HepG2 (cell line): Measurements from ENCODE around the gene SPTSSB. TPM values are rescaled to one million over a fixed set of nuclear protein-coding genes. Genes with fewer than 3 reads are reported as not detected.

Experiments used
- ARHGAP35 ChIP-seq: sonication (generic); formaldehyde crosslinking; IDR thresholded peaks from 2 replicates; pipeline ENCODE4 v1.9.0; 2022; ENCODE audit warnings: mild to moderate bottlenecking, inconsistent platforms, moderate library complexity, missing genetic modification reagents, borderline replicate concordance
- CC2D1A ChIP-seq: sonication (generic); formaldehyde crosslinking; IDR thresholded peaks from 2 replicates; pipeline ENCODE4 v1.8.1; 2023; ENCODE audit warnings: mild to moderate bottlenecking, missing genetic modification reagents
- DNMT3B ChIP-seq: conservative IDR thresholded peaks from 2 replicates; pipeline ENCODE4 v1.6.1; 2016; ENCODE audit warnings: missing biosample characterization, control low read depth
- FOSL1 ChIP-seq: sonication (generic); formaldehyde crosslinking; IDR thresholded peaks from 2 replicates; pipeline ENCODE4 v1.9.0; 2021; ENCODE audit warnings: missing genetic modification reagents, borderline replicate concordance
- GRHL1 ChIP-seq: sonication (generic); formaldehyde crosslinking; conservative IDR thresholded peaks from 2 replicates; pipeline ENCODE4 v1.8.0; 2022; ENCODE audit warnings: missing genetic modification reagents
- HMGA1 ChIP-seq: sonication (generic); formaldehyde crosslinking; conservative IDR thresholded peaks from 2 replicates; pipeline ENCODE4 v1.4.0; 2020; ENCODE audit warnings: missing genetic modification reagents
- ISL2 ChIP-seq: sonication (generic); formaldehyde crosslinking; IDR thresholded peaks from 2 replicates; pipeline ENCODE4 v1.5.0; 2020; ENCODE audit warnings: missing genetic modification reagents
- NCOA2 ChIP-seq: sonication (generic); formaldehyde crosslinking; IDR thresholded peaks from 2 replicates; pipeline ENCODE4 v1.8.0; 2022; ENCODE audit warnings: inconsistent platforms
- NFYB ChIP-seq: sonication (generic); formaldehyde crosslinking; IDR thresholded peaks from 2 replicates; pipeline ENCODE4 v1.4.0; 2020; ENCODE audit warnings: missing genetic modification reagents
- PAX8 ChIP-seq: sonication (generic); formaldehyde crosslinking; IDR thresholded peaks from 2 replicates; pipeline ENCODE4 v1.8.0; 2022; ENCODE audit warnings: mild to moderate bottlenecking, missing genetic modification reagents, borderline replicate concordance
- POLR2AphosphoS2 ChIP-seq: IDR thresholded peaks from 2 replicates; pipeline ENCODE4 v1.6.1; 2011; ENCODE audit warnings: low read depth, low read length, improper control_type of control experiment
- SRF ChIP-seq: IDR thresholded peaks from 2 replicates; pipeline ENCODE4 v1.6.1; 2011; ENCODE audit warnings: mild to moderate bottlenecking, low read depth, low read length, moderate library complexity
- WIZ ChIP-seq: sonication (generic); formaldehyde crosslinking; IDR thresholded peaks from 2 replicates; pipeline ENCODE4 v1.5.1; 2020; ENCODE audit warnings: mild to moderate bottlenecking, missing genetic modification reagents
- ZBTB49 ChIP-seq: sonication (generic); formaldehyde crosslinking; IDR thresholded peaks from 2 replicates; pipeline ENCODE4 v1.4.0; 2020; ENCODE audit warnings: missing genetic modification reagents, borderline replicate concordance
- ZIK1 ChIP-seq: sonication (generic); formaldehyde crosslinking; IDR thresholded peaks from 2 replicates; pipeline ENCODE4 v1.5.0; 2020; ENCODE audit warnings: mild to moderate bottlenecking, low read depth, missing genetic modification reagents, borderline replicate concordance
- ZNF441 ChIP-seq: sonication (generic); formaldehyde crosslinking; IDR thresholded peaks from 2 replicates; pipeline ENCODE4 v1.7.0; 2021; ENCODE audit warnings: missing genetic modification reagents, borderline replicate concordance
- ZNF7 ChIP-seq: IDR thresholded peaks from 2 replicates; pipeline ENCODE4 v1.6.1; 2016; ENCODE audit warnings: missing biosample characterization, missing genetic modification reagents
- ZNF768 ChIP-seq: sonication (generic); formaldehyde crosslinking; IDR thresholded peaks from 2 replicates; pipeline ENCODE4 v1.4.0; 2020; ENCODE audit warnings: missing genetic modification reagents
- polyA plus RNA-seq, 8 experiments: library from polyadenylated mRNA; depleted of rRNA in 3 of 8; stranded (reverse) in 7 of 8; unstranded in 1 of 8; fragments of >200 nt; fragmentation: Illumina TruSeq in 4 of 8; extraction: Trizol in 4 of 8; gene quantifications; 2 replicates each; pipeline versions ENCODE4 v1.2.1 to v1.2.3, GENCODE V29; 2011 to 2016; ENCODE audit warnings: low read depth in 4 of 8, missing spikeins in 1 of 8, mixed read lengths in 1 of 8; ENCODE audit not compliant: insufficient read depth in 1 of 8
- total RNA-seq, 5 experiments: library from RNA; depleted of rRNA; stranded (reverse); fragments of >200 nt; fragmentation: Illumina TruSeq; extraction: Trizol; gene quantifications; 2 replicates each; pipeline ENCODE4 v1.2.3, GENCODE V29; 2016; ENCODE audit warnings: low read depth in 1 of 5
- TF ChIP-seq, protein P1 (sequence below): sonication (generic); formaldehyde crosslinking; IDR thresholded peaks from 2 replicates; pipeline ENCODE4 v1.8.1; 2022; ENCODE audit warnings: low read depth, mild to moderate bottlenecking, missing genetic modification reagents
- TF ChIP-seq, protein P2 (sequence below): sonication (generic); formaldehyde crosslinking; IDR thresholded peaks from 2 replicates; pipeline ENCODE4 v1.5.0; 2020; ENCODE audit warnings: mild to moderate bottlenecking, low read depth, missing genetic modification reagents, borderline replicate concordance
- TF ChIP-seq, protein P3 (sequence below): sonication (generic); formaldehyde crosslinking; conservative IDR thresholded peaks from 2 replicates; pipeline ENCODE4 v1.4.0; 2020; ENCODE audit warnings: missing genetic modification reagents

The SPTSSB gene
- total and polyA plus RNA-seq, 2 of the 13 experiments (the other 11 are each of a cell fraction or from before 2014, with no cell fraction given) = 0.51 to 2.4 TPM

GRCh38 chr3:161343540-161343939 is 27.8 kb downstream of the SPTSSB start (continued):
- TF ChIP-seq ZBTB49 (CRISPR knock-in tag) (no peak), ZIK1 (no peak), DNMT3B (CRISPR knock-in tag) (no peak), ZNF768 (CRISPR knock-in tag) (no peak), NFYB (CRISPR knock-in tag) (no peak), ARHGAP35 (no peak), ZNF7 (CRISPR knock-in tag) (no peak), NCOA2 (CRISPR knock-in tag) (peak; percentile 56; the same call in 1 of the 2 replicates), ZNF441 (CRISPR knock-in tag) (no peak), FOSL1 (CRISPR knock-in tag) (no peak), CC2D1A (no peak), ISL2 (CRISPR knock-in tag) (peak; percentile 77), GRHL1 (no peak), PAX8 (no peak), SRF (no peak), HMGA1 (CRISPR knock-in tag) (no peak), WIZ (no peak), POLR2AphosphoS2 (no peak)
- TF ChIP-seq, protein P1, sequence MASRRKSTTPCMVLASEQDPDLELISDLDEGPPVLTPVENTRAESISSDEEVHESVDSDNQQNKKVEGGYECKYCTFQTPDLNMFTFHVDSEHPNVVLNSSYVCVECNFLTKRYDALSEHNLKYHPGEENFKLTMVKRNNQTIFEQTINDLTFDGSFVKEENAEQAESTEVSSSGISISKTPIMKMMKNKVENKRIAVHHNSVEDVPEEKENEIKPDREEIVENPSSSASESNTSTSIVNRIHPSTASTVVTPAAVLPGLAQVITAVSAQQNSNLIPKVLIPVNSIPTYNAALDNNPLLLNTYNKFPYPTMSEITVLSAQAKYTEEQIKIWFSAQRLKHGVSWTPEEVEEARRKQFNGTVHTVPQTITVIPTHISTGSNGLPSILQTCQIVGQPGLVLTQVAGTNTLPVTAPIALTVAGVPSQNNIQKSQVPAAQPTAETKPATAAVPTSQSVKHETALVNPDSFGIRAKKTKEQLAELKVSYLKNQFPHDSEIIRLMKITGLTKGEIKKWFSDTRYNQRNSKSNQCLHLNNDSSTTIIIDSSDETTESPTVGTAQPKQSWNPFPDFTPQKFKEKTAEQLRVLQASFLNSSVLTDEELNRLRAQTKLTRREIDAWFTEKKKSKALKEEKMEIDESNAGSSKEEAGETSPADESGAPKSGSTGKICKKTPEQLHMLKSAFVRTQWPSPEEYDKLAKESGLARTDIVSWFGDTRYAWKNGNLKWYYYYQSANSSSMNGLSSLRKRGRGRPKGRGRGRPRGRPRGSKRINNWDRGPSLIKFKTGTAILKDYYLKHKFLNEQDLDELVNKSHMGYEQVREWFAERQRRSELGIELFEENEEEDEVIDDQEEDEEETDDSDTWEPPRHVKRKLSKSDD = no peak
- TF ChIP-seq, protein P2, sequence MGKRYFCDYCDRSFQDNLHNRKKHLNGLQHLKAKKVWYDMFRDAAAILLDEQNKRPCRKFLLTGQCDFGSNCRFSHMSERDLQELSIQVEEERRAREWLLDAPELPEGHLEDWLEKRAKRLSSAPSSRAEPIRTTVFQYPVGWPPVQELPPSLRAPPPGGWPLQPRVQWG (CRISPR knock-in tag) = no peak
- TF ChIP-seq, protein P3, sequence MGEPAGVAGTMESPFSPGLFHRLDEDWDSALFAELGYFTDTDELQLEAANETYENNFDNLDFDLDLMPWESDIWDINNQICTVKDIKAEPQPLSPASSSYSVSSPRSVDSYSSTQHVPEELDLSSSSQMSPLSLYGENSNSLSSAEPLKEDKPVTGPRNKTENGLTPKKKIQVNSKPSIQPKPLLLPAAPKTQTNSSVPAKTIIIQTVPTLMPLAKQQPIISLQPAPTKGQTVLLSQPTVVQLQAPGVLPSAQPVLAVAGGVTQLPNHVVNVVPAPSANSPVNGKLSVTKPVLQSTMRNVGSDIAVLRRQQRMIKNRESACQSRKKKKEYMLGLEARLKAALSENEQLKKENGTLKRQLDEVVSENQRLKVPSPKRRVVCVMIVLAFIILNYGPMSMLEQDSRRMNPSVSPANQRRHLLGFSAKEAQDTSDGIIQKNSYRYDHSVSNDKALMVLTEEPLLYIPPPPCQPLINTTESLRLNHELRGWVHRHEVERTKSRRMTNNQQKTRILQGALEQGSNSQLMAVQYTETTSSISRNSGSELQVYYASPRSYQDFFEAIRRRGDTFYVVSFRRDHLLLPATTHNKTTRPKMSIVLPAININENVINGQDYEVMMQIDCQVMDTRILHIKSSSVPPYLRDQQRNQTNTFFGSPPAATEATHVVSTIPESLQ = no peak
